HG03354 (cell line): ENCODE data around the gene PLCL1.

Source experiments
- ATAC-seq: cut with Tn5 transposase; IDR thresholded peaks from one replicate; pipeline ENCODE4 v1.9.1; 2021; ENCODE audit warnings: mild to moderate bottlenecking; ENCODE audit not compliant: unreplicated experiment, poor library complexity, severe bottlenecking

The PLCL1 gene

DNA sequence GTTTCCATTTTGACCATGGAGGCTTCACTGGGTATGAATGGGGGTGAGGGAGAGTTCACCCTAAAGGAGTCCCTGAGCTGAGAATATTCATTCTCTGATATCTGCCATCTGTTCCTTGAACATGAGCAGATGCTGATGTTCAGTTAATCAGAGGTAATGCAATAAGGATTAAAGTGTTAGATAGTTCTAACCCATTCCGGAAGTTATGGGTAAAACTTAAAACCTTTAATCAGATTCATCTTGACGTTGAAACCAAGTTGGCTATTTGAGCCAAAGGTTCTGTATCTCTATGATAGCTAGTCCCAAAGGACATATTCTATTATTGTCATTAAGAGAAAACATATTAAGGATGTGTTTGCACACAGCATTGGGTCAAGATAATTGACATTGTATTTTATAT, 268.9 kb downstream of the PLCL1 start:
- no peak for ATAC-seq

DNA sequence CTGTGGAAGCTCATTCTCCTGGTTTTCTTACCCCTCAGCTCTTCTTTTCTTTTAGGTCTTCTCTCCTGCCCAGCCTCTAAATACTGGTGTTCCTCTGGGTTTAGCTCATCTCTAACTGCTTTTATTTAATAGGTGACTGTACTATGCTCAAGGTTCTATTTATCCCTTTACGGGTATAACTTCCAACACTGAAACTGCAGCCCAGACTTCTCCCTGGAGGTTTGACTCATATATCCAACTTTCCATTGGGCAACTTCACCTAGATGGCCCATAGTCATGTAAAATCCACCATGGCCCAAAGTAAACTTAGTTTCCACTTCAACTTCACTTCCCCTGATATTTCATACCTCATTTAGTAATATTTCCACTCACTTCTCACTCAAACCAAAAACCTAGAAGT, 273.1 kb downstream of the PLCL1 start:
- no peak for ATAC-seq

DNA sequence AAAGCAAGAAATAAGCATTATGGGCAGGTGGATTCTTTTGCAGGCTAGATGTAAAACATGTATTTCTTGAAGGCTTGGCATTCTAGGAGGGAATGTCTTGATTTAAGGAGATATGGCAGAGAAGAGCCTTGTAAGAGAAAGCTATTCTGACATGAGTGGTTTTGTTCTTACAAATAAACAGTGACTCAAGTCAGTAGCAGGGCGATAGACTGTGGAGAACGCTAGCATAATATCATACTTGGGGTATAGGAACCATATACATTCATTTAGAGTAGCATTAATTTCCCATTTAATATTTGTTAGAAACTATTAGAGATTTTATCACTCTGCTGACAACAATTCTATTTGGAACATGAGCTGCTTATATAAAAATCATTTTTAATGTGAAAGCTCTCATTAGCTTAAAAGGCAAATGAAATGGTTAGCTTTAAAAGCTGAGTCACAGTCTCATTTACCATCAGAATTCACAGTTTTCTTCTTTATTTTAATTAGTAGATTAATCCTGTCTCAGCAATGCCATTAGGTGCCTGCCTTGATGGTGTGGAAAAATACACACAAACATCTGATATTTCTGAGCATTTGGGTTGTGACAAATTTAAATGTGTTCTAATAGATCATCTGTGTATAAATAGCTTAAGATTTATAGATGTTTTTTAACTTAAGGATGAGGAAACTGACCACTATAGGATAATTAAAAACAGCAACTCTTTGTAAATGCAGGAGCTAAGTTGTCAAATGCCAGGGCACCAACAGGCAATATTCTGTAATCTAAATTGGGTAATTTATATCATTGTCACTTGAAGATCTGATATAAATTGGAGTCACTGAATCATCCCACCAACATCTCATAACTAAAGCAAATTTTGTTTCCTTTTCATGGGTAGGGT, 276.7 kb downstream of the PLCL1 start:
- ATAC-seq = no peak

DNA sequence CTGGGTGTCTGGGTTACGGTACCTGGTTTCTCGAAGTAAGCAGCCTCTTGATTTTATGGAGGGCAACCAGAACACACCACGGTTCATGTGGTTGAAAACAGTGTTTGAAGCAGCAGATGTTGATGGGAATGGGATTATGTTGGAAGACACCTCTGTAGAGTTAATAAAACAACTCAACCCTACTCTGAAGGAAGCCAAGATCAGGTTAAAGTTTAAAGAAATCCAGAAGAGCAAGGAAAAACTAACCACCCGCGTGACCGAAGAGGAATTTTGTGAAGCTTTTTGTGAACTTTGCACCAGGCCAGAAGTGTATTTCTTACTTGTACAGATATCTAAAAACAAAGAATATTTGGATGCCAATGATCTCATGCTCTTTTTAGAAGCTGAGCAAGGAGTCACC, 279.8 kb downstream of the PLCL1 start:
- ATAC-seq = no peak

DNA sequence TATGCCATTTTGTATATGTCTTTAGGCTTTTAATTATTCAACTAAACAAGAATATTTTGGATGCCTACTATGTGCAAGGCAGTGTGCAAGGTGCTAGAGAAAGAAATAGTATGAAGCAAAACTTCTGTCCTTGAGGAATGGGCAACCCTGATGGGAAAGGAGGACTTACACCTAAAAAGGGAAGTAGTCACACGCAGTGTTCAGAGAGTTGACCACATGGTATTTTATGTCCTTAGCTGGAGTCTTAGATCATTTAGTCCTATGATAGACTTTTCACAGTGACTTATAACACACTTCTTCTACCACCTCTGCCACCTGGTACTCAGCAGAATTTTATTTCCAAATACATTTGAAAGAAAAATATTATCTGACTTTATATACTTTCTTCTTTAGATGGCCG, 291.6 kb downstream of the PLCL1 start:
- ATAC-seq = no peak

DNA sequence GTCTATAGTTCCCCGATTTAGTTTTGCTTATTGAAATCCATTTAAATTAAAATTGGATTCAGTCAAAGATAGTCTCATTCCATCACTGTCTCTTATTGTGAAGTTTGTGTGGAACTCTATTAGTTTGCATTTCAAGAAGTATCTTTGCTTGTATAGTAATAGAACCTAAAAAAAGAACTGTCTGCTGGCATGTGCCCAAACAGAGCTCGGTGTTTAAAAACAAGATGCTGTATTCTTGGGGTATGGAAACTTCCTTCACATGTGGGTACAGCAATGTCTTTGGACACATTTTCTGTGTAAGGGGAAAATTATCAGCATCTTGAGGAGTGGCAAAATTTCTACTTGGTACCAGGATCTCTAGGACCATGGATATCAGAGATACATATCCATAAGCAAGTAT, 292.6 kb downstream of the PLCL1 start:
- no peak for ATAC-seq

DNA sequence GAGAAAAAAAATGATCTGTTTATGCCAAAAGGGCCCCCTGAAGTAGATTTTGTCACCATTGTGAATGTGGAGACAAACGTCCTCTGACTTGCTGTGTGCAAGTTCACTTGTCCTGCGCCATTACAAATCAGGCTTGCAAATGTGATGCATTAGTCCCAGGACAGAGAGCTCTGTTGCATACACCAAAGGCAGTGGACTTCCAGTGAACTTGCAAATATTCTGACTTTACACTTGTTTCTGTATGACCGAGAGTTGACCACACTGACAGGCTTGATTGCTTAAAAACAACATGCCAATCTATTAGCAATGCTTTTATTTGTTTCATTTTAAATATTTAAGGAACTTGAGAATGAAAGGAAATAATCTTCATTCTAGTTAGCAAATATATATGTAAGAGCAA, 293.2 kb downstream of the PLCL1 start:
- ATAC-seq = peak; percentile 67

DNA sequence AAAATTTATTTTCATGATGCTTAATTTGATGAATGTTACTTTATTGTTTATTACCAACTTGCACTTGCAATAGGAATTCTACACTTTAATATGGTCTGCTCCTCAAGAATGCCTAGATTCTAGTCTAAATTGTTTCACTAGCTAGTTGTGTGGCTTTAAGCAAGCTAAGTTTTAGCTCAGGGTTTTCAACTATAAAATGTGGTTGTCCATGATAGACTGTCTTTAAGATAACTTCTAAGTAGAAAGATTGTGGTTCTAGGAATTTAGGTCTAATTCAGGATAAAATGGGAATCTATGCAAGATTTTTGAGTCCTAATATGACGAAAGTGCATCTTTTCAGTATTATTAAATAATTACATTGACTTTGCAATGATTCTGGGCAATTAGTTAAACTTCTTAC, 294.0 kb downstream of the PLCL1 start:
- no peak for ATAC-seq

DNA sequence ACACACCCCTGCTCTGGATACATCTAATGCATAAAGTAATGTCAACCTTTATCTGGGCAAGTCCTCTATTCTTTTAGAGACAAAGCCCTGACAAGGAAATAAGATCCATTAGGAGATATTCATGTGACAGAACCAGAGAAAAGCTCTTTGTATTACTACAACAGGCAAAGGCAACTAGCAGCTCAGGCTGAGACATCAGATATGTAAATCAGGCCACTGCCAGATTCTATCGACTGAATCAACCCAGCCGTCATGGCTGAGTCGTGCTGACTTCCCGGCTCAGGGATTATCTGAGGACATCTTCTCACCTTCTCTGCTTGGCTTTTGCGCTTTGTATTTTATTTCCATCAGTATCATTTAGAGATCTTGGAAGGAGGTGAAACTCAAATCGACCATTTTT, 294.5 kb downstream of the PLCL1 start:
- no peak for ATAC-seq

DNA sequence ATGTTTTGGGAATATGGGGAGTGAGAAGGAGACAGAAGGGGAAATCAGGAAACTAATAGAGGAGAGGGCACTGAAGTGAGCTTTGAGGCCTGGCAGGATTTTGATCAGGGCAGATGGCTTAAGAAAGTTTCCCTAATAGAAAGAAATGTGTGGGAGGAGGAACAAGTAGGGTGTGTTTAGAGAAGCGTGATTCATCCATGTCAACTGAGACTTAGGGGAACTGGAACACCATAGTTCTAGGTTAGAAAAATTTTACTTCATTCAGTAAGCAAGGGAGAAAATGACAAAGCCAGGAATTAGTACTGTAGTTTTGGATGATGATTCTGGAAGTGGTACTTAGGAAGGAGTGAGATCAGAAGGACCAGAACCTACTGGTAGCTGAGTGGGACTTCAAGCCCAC, 296.0 kb downstream of the PLCL1 start:
- no peak for ATAC-seq

DNA sequence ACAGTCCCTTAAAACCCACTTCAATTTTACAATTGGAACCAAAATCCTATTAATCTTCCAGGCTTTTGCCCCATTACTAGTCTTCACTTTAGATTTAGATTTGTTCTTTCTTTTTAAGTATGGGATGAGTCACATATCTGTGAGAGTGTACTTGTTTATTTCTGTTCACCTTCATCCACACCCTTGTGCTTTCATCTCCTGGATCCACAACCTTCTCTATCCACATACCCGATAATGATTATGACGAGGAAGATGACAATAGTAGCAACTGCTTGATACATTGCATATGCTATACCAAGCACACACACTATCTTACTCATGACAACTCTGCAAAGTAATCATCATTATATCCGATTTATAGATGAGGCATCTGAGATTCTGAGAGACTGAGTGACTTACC, 297.3 kb downstream of the PLCL1 start:
- ATAC-seq = no peak

DNA sequence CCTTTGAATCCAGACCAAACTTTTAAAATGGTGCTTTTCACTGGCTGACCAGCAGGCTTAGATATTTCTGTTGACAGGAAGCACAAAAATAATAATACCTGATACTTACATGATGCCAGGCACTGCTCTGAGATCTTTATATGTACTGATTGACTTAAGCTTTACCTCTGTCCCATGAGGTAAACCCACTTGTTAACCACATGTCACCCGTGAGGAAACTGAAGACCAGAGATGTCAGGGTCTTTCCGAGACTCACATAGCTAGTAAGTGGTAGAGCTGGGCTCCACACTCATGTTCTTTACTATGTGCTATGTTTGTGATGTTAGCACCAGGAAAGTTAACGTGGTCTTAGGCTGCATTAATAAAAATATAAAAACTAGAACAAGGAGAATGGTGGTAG, 297.7 kb downstream of the PLCL1 start:
- no peak for ATAC-seq

DNA sequence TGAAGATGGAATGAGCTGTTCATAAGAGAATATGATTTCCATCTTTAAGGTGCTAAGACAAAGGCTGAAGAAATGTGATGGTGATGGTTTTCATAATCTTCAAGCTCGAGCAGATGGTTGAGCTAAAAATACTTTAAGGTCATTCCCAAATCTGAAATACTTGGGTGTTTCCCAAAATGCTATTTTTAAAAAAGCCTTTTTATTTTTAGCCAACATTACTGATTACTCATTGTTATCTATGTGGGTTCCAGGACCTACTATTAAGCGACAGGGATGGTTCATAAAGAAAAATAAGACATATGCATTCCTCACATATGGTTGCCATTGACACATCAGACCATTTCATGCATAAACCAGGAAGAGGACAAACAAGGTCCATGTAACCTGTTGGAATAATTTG, 298.5 kb downstream of the PLCL1 start:
- ATAC-seq = no peak

DNA sequence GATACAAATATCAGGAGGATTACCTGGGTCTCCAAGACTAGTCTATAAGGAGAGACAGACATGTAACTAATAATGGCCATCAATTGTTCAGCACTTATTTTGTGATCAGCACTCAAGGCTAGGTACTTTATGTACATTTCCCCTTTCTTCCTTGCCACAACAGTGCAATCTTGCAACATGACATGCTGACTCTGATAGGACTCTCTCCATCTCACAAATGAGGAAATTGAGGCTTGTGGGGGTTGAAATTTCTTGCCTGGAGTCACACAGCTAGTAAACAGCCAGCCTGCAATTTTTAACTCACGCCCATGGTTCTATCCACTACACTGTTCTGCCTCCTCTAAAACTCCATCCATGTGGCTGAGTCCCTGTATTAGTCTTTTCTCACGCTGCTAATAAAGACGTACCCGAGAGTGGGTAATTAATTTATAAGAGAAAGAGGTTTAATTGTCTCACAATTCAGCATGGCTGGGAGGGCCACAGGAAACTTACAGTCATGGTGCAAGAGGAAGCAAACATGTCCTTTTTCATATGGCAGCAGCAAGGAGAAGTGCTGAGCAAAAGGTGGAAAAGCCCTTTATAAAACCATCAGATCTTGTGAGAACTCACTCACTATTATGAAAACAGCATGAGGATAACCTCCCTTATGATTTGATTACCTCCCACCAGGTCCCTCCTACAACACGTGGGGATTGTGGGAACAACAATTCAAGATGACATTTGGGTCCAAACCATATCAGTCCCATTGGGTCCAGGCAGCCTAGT, 302.4 kb downstream of the PLCL1 start:
- no peak for ATAC-seq

DNA sequence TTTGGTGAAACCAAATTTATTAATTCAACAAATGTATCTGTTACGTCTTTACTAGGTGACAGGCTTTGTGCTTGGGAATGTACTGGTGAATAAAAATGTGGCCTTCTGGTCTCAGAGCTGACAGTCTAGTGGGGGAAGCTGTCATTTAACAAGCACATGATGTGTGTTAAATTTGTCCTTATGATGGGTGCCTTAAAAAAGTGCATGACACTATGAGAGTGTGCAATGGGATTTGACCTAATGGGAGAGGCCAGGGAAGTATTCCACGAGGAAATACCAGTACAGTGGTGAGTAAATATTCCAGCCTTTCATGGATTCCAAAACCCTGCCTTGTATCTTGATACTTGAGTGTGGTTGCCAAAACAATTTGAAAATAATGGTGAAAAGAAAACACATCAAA, 308.9 kb downstream of the PLCL1 start:
- ATAC-seq = no peak

DNA sequence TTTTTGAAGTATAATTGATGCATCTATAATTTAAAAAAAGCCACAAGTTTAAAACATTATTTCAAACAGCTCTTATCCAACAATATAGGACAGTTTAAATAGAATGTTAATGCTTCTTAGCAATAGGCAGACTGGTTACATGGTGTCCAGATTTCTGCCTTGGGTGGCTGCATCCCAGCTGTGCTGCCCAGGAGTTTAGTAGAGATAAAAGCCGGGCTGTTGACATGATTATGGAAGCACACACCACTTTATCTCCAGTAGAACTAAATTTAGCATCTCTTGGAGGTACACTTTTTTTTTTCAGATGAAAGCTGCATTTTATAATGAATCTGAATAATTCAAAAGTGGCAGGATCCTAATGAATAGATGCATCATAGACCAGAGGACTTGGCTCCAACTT, 309.7 kb downstream of the PLCL1 start:
- no peak for ATAC-seq

DNA sequence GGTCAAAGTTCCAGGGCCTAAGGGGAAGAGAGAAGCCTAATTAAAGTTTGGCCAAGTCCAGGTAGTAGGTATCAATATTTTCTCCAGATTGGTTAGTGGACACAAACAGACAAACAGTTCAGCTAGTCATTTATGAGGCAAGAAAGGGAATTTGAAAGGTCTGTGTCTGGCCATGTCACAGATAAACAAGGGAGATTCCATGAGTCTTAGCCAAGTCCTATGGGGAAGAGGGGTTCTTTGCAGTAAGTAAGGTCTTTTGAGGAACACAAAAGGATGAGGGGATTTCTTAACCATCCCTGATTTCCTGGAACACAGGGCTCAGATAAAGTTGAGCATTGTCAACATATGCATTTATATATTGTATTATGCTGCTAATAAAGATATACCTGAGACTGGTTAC, 310.8 kb downstream of the PLCL1 start:
- no peak for ATAC-seq

DNA sequence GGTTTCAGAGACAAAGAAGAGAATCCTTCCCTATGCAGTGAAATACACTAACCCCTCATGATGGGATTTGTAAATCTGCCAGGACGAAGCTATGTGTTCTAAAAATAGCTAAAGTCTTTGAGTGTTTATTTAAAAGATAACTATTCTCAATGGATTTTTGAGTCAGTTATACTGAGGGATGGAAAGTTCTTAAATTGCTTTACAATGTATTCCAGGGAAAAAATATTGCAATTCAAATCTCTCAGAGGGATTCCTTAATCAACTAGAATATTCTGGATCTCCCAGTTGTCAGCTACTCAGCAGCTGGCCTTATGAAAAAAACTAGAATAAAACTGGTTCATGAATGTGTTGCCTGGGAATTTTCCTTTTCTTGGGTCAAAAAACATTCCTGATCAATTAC, 312.4 kb downstream of the PLCL1 start:
- no peak for ATAC-seq

DNA sequence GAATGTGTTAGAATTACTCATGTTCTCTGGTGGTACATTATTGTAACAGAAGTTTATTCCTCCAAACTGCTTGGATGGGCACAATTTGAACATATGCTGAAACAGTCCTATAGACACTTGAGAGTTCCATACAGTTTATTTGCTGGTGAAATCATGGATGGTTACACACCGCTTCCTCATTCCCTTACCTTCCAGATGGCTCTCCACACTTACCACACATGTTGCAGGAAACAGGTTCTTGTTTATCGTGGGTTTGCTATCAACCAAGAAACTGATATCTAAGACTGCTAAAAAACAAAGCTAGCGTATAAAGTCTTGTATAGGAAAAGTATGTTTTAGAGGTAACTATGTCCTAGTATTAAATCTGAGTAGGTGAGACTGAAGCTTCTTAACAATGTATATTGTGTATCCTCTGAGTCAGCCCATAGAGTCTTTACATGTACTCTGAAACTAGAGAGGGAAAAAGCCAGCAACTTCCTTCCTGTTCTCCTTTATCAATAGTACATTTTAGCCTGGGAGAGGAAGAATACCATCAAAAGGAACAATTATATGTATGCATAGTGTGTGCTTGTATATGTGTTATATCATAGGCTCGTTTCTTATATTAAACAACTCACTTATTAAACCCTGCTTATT, 313.1 kb downstream of the PLCL1 start:
- ATAC-seq = no peak

DNA sequence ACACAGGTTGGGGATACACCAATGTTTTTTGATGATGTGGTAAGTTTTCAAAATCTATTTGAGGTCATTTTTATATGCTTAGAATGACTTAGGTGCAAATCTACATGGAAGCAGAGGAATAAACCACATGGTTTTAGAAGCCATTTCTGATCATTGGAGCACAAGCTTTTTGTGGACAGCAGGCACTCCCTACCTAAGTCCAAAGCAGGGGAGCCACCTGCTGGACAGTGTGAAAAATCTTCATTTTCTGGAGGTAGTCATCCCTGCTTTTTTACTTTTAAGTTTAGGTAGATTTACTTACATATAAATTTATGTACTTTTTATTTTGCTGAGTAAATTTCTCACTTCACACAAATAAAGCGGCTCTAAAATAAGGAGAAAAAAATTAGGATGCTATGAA, 323.2 kb downstream of the PLCL1 start:
- ATAC-seq = peak; percentile 65

DNA sequence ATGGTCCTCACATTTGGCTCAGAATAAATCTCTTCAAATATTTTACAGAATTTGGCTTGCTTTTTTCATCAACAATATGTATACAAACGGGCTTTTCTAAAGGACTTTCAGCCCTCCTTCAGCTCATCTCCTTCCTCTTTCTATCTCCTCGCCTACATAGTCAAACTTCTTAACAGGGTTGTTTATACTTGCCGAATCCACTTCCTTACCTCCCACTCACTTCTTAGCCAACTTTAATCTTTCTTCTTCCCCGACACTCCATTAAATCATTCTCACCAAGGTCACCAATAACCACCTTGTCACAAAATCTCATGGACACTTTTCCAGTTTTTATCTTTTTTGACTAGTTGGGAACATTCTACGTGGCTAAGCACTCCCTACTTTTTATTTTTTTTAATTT, 325.2 kb downstream of the PLCL1 start:
- ATAC-seq = no peak
